B cell (primary cell): ENCODE measurements around the gene OPN1MW2. TPM values are rescaled to one million over a fixed set of nuclear protein-coding genes. Genes with fewer than 3 reads are reported as not detected.
"Not testable (repeated sequence)": the region's sequence is repeated elsewhere in the genome, so short reads cannot be mapped to it uniquely, and the experiment has no call there.

Experiments used
- ATAC-seq: fragments of 200-7000 bp; cut with Tn5 transposase; one replicate; pipeline ENCODE4 v1.10.0; 2021; ENCODE audit warnings: low read depth, mild to moderate bottlenecking, moderate number of reproducible peaks, moderate library complexity
- CTCF ChIA-PET: fragments of 350-600 bp; sonication (Branson Sonifier 250); formaldehyde crosslinking; loops from one replicate; lab custom pipeline; 2021; ENCODE audit warnings: antibody characterized with exemption, inconsistent platforms; lab: Charles Lee
- POLR2A ChIA-PET: fragments of 350-600 bp; sonication (Branson Sonifier 250); formaldehyde crosslinking; loops from one replicate; lab custom pipeline; 2021; ENCODE audit warnings: antibody characterized with exemption; lab: Charles Lee
- DNase-seq: peaks from one replicate; pipeline ENCODE4 v3.0.0; 2013
- H2AFZ ChIP-seq: 2 replicates; pipeline ENCODE4 v1.6.1; 2012; ENCODE audit warnings: mild to moderate bottlenecking, low read depth, low read length; ENCODE audit not compliant: insufficient read depth, poor library complexity, severe bottlenecking
- H3K27ac ChIP-seq, 2 donors: 1 replicate in 1 of 2; 2 replicates in 1 of 2; pipeline ENCODE4 v1.5.1; 2012 to 2013; ENCODE audit warnings: low read length in 2 of 2, mild to moderate bottlenecking in 2 of 2, moderate library complexity in 1 of 2
- H3K27me3 ChIP-seq, 4 experiments: fragments of 200-600 bp in 1 of 4; sonication (generic) in 1 of 4; replicated peaks in 1 of 4; 1 replicate in 2 of 4; 2 replicates in 2 of 4; pipeline versions ENCODE4 v1.6.1 to v1.7.0; 2013 to 2016; ENCODE audit warnings: low read length in 3 of 4, mild to moderate bottlenecking in 2 of 4, mixed read lengths in 1 of 4, moderate library complexity in 1 of 4; ENCODE audit not compliant: insufficient read depth in 4 of 4, control insufficient read depth in 3 of 4; ENCODE audit errors: control extremely low read depth in 1 of 4
- H3K36me3 ChIP-seq, 2 experiments: replicated peaks in 1 of 2; 1 replicate in 1 of 2; 2 replicates in 1 of 2; pipeline versions ENCODE4 v1.6.1 to v1.7.1; 2013; ENCODE audit warnings: low read length in 1 of 2; ENCODE audit not compliant: insufficient read depth in 2 of 2, control insufficient read depth in 1 of 2; ENCODE audit errors: control extremely low read depth in 1 of 2, extremely low read depth in 1 of 2
- H3K4me1 ChIP-seq, 2 donors: fragments of 200-600 bp in 1 of 2; sonication (generic) in 1 of 2; 1 replicate in 1 of 2; 2 replicates in 1 of 2; pipeline versions ENCODE4 v1.5.1 to v1.6.1; 2013 to 2017; ENCODE audit warnings: low read length in 2 of 2; ENCODE audit not compliant: control insufficient read depth in 2 of 2, insufficient read depth in 2 of 2
- H3K4me2 ChIP-seq: replicated peaks from 2 replicates; pipeline ENCODE3; 2012; ENCODE audit warnings: mild to moderate bottlenecking, low read depth, low read length; ENCODE audit not compliant: poor library complexity, severe bottlenecking
- H3K4me3 ChIP-seq, 5 experiments: fragments of 200-600 bp in 1 of 5; sonication (generic) in 1 of 5; 1 replicate in 3 of 5; 2 replicates in 2 of 5; pipeline versions ENCODE4 v1.5.1 to v1.7.0; 2011 to 2016; ENCODE audit warnings: low read length in 4 of 5, mild to moderate bottlenecking in 4 of 5, low read depth in 2 of 5, control low read depth in 1 of 5, moderate library complexity in 1 of 5; ENCODE audit not compliant: insufficient read depth in 1 of 5; ENCODE audit errors: control extremely low read depth in 1 of 5, extremely low read depth in 1 of 5
- H3K79me2 ChIP-seq: fragments of 200-600 bp; sonication (generic); one replicate; pipeline ENCODE4 v1.6.0; 2016; ENCODE audit warnings: low read length; ENCODE audit not compliant: control insufficient read depth, insufficient read depth
- H3K9ac ChIP-seq: fragments of 200-600 bp; sonication (generic); 2 replicates; pipeline ENCODE4 v1.6.1; 2017; ENCODE audit warnings: mild to moderate bottlenecking, low read length, moderate library complexity
- H3K9me3 ChIP-seq, 3 donors: one replicate each; pipeline versions ENCODE4 v1.6.1 to v1.7.1; 2013; ENCODE audit warnings: low read length in 2 of 3; ENCODE audit not compliant: control insufficient read depth in 2 of 3, insufficient read depth in 1 of 3; ENCODE audit errors: control extremely low read depth in 1 of 3
- H4K20me1 ChIP-seq: 2 replicates; pipeline ENCODE4 v1.6.0; 2012; ENCODE audit warnings: mild to moderate bottlenecking, low read length; ENCODE audit not compliant: insufficient read depth, control insufficient read depth, poor library complexity, severe bottlenecking
- H3K27ac Mint-ChIP-seq: one replicate; pipeline ENCODE4 v1.8.0; 2021; ENCODE audit warnings: mixed read lengths
- H3K27me3 Mint-ChIP-seq: one replicate; pipeline ENCODE4 v1.8.0; 2021; ENCODE audit warnings: mixed read lengths
- H3K4me1 Mint-ChIP-seq: one replicate; pipeline ENCODE4 v1.8.0; 2021; ENCODE audit warnings: mixed read lengths
- H3K4me3 Mint-ChIP-seq: one replicate; pipeline ENCODE4 v1.8.0; 2021; ENCODE audit warnings: mixed read lengths
- H3K9me3 Mint-ChIP-seq: one replicate; pipeline ENCODE4 v1.8.0; 2022; ENCODE audit warnings: mixed read lengths; ENCODE audit not compliant: insufficient read depth
- WGBS: methylation state at CpG from one replicate; pipeline ENCODE4 v1.1.5; 2013; ENCODE audit warnings: missing lambda C conversion rate; ENCODE audit not compliant: insufficient coverage; 5-methylcytosine and 5-hydroxymethylcytosine counted together
- intact Hi-C: fragments of 100-400 bp; cut with micrococcal nuclease; formaldehyde crosslinking; loops from one replicate; pipeline ENCODE4 v1.10.0; 2022
- polyA plus RNA-seq: library from polyadenylated mRNA; depleted of rRNA; stranded (reverse); fragments of >200 nt; gene quantifications from 2 replicates; pipeline ENCODE4 v1.2.3, GENCODE V29; 2012
- total RNA-seq, 2 donors: library from RNA; stranded (reverse); fragments of 120-200 nt in 1 of 2; gene quantifications; 1 replicate in 1 of 2; 2 replicates in 1 of 2; pipeline versions ENCODE4 v1.2.3 to v1.2.4, GENCODE V29; 2013 to 2022

OPN1MW2 gene
- total and polyA plus RNA-seq, 2 donors (not counting 1 experiment from before 2014, with no cell fraction given) = not detected

DNA sequence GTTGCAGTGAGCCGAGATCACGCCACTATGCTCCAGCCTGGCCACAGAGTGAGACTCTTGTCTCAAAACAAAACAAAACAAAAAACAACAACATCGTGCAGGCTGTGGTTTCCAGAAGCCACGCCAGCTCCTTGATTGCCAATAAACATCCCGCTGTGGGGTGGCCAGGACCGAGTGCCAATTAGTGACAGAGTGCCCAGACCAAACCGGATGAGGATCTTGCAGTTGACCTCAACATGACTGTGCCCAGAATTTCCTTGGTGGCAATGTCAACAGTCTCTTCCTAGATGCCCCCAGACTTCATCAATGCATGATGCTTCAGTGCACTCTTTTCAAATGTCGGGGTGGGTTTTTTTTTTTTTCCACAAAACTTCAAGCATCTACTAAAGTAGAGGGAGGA is 35.8 kb upstream of the OPN1MW2 start:
- H3K4me2 ChIP-seq, intact Hi-C loops, H3K27me3 ChIP-seq, H4K20me1 ChIP-seq, H2AFZ ChIP-seq, H3K9me3 Mint-ChIP-seq, H3K36me3 ChIP-seq, H3K27ac Mint-ChIP-seq, H3K4me3 ChIP-seq, H3K9ac ChIP-seq, H3K79me2 ChIP-seq, DNase-seq, POLR2A ChIA-PET, CTCF ChIA-PET, H3K4me1 ChIP-seq, H3K4me1 Mint-ChIP-seq, H3K4me3 Mint-ChIP-seq, ATAC-seq, H3K9me3 ChIP-seq, H3K27me3 Mint-ChIP-seq, H3K27ac ChIP-seq: not testable (repeated sequence)
- no CpG with 5 or more reads among the region's 8 CpGs for WGBS

DNA sequence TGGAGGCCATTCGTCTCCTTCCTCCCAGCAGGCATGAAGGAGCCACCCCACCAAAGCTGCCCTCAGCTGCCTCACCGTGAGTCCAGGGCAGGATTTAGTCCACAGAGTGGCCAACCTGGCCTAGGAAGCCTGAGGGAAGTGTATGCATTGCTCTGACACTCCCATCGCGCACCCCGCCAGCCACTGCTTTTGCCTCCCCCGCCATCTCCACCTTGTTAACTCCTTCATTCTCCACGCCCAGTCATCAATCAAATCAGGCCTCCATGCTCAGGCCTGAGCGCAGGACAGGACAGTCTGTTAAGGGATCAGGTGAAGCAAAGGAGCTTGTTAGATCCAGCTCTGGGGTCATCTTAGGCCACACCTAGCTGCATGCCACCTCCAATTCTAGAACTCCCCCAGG is 26.7 kb upstream of the OPN1MW2 start:
- H3K9ac ChIP-seq, H3K9me3 Mint-ChIP-seq, H3K4me3 ChIP-seq, intact Hi-C loops, H3K27me3 Mint-ChIP-seq, H3K36me3 ChIP-seq, H3K4me1 ChIP-seq, CTCF ChIA-PET, H3K4me1 Mint-ChIP-seq, H3K27ac Mint-ChIP-seq, H3K27me3 ChIP-seq, H2AFZ ChIP-seq, H3K4me3 Mint-ChIP-seq, H4K20me1 ChIP-seq, POLR2A ChIA-PET, H3K4me2 ChIP-seq, H3K9me3 ChIP-seq, H3K79me2 ChIP-seq, ATAC-seq, DNase-seq, H3K27ac ChIP-seq: not testable (repeated sequence)
- WGBS = no CpG with 5 or more reads among the region's 8 CpGs

DNA sequence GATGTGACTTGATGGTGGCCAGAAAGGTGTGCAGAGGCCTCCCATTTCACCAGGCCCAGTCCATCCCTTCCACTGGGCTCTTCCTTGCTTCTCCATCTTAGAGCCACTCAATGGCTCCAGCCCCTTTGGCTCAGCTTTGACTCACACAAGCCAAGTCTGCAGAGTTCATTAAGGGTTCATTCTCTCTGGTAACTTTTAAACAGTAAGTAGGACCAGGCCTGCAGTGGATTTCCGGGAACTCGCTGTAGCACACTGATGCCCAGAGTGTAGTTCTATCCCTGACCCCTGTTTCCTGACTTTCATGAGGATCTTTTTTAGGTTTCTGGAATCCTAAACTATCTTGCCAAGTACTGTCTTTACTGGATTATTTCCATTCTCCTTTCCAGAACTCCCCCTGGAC is 25.2 kb upstream of the OPN1MW2 start:
- intact Hi-C loops, ATAC-seq, H3K9me3 ChIP-seq, H3K27ac ChIP-seq, CTCF ChIA-PET, H3K27me3 ChIP-seq, H4K20me1 ChIP-seq, H3K4me3 Mint-ChIP-seq, H3K4me1 Mint-ChIP-seq, H3K4me3 ChIP-seq, H3K4me1 ChIP-seq, H2AFZ ChIP-seq, H3K4me2 ChIP-seq, H3K9ac ChIP-seq, H3K9me3 Mint-ChIP-seq, H3K27ac Mint-ChIP-seq, DNase-seq, H3K79me2 ChIP-seq, POLR2A ChIA-PET, H3K27me3 Mint-ChIP-seq, H3K36me3 ChIP-seq: not testable (repeated sequence)
- no CpG with 5 or more reads among the region's 2 CpGs for WGBS

DNA sequence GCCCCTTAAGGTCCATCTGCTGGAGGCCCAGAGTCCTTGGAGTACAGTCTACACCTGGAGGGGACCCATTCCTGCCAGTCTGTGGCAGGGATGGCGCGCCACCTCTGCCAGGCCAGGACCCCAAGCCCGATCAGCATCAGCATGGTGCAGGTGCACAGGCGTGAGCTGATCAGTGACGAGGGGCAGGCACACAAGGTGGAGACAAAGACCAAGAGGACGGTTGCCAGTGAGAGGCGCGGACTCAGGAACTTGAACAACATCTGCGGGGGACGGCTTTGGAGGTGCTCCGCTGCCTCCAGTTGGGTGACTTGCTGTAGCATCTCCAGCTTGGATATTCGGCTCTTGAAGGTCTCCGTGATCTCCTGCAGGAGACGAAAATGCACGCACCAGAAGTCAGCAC is 23.1 kb upstream of the OPN1MW2 start:
- H2AFZ ChIP-seq, H3K4me1 Mint-ChIP-seq, H3K4me1 ChIP-seq, H3K27me3 ChIP-seq, ATAC-seq, H3K27me3 Mint-ChIP-seq, DNase-seq, H3K9me3 Mint-ChIP-seq, CTCF ChIA-PET, H3K9ac ChIP-seq, H3K9me3 ChIP-seq, H3K27ac ChIP-seq, POLR2A ChIA-PET, H3K4me2 ChIP-seq, H3K4me3 ChIP-seq, intact Hi-C loops, H3K4me3 Mint-ChIP-seq, H4K20me1 ChIP-seq, H3K36me3 ChIP-seq, H3K79me2 ChIP-seq, H3K27ac Mint-ChIP-seq: not testable (repeated sequence)
- no CpG with 5 or more reads among the region's 15 CpGs for WGBS
